ENCODE results near the gene HOXA9.

HOXA9 gene

DNA sequence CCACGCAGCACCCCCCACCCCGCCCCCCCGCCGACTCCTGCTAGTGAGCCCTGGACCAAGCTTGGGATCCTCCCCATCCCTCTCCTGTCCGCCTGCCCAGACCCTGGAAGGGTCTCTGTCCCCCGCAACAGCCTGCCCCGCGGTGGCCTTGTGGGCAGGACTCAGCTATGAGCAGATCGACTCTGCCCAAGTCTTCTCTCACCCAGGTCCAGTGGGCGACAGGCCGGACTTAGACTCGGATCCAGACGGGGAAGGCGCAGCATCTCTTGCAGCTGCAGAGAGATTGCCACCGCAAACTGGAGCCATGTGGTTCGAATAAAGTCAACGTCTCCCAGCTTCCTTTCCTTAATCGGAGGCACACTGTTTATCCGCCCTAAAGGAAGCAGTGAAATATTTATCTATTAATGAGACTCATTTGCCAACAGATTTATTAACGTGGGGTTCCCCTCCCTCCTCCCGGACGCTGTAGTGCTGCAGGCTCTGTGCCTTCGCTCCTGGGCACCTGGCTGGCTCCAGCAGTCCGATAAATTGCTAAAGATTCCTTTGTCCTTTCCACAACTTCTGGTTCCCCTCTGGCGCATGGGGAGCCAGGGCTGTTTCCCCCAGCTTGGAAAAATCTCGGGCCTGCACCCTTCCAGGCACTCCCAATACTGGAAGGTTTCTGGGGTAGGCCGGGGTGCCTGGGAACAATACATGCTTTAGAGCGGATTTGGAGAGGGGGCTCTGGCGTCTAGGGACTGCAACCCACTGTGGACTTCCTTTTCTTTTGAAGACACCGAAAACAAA lies 8.2 kb downstream of the HOXA9 start:
- Histone ChIP-seq H3K9me3 (ENCODE audit: control insufficient read depth in 1 of 2, low read length in 2 of 2) (no peaks in the 10 kb centered on the region), H3K27me3 (ENCODE audit: control insufficient read depth in 1 of 2, insufficient read depth in 2 of 2, low read length in 2 of 2) (peaks cover 88 to 90% of the 10 kb centered on the region in 2 donors), H3K4me1 (ENCODE audit: control insufficient read depth in 1 of 2, insufficient read depth in 2 of 2, low read length in 2 of 2) (peaks cover 10 to 21% of the 10 kb centered on the region in 2 donors), H3K4me3 (ENCODE audit: low read depth in 1 of 2, low read length in 2 of 2) (no peak overlapping the region), H3K27ac (ENCODE audit: low read depth, low read length) (no peak overlapping the region), H3K9ac (ENCODE audit: low read depth in 1 of 2, low read length in 2 of 2) (no peak overlapping the region), H3K36me3 (ENCODE audit: control insufficient read depth in 1 of 2, insufficient read depth in 2 of 2, low read length in 2 of 2) (no peaks in the 10 kb centered on the region)

DNA sequence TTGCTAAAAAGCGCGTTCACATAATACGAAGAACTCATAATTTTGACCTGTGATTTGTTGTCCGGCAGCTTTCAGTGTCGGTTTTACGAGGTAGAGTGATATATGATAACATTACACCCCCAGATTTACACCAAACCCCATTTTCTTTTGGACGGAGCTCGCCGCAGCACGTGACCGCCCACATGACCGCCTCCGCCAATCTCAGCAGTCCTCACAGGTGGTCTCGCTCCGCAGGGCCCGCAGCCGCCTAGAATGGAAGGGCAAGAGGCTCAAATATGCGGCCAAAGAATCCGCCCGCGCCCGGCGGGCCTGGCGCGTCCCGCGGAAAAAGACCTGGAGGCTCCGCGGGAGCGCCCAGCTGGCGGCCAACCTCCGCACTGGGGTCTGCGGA lies 8.8 kb downstream of the HOXA9 start, which contains the start of gene HOXA7:
TSS of gene HOXA7 (minus strand) at position 168 of the 391 bp plus-strand sequence. CDS start at position 38, 130 bp downstream.
- peak within 1 kb of the TSS; percentile 22 to 28 for H3K4me3 ChIP-seq (ENCODE audit: low read depth in 1 of 2, low read length in 2 of 2)
- peaks cover 14 to 27% of the 10 kb centered on the region in 2 donors for H3K4me1 ChIP-seq (ENCODE audit: control insufficient read depth in 1 of 2, insufficient read depth in 2 of 2, low read length in 2 of 2)
- peak within 1 kb of the TSS; percentile 56 for H3K27ac ChIP-seq (ENCODE audit: low read depth, low read length)

GRCh38 chr7:27155816-27156507 lies 9.4 kb downstream of the HOXA9 start:
- no peak overlapping the region for H3K9ac ChIP-seq (ENCODE audit: low read depth in 1 of 2, low read length in 2 of 2)
- H3K36me3 ChIP-seq (ENCODE audit: control insufficient read depth in 1 of 2, insufficient read depth in 2 of 2, low read length in 2 of 2) = no peaks in the 10 kb centered on the region
- peak overlapping the region; percentile 22 to 28 for H3K4me3 ChIP-seq (ENCODE audit: low read depth in 1 of 2, low read length in 2 of 2)
- peaks cover 94 to 96% of the 10 kb centered on the region in 2 donors for H3K27me3 ChIP-seq (ENCODE audit: control insufficient read depth in 1 of 2, insufficient read depth in 2 of 2, low read length in 2 of 2)
- H3K9me3 ChIP-seq (ENCODE audit: control insufficient read depth in 1 of 2, low read length in 2 of 2) = no peaks in the 10 kb centered on the region
- H3K27ac ChIP-seq (ENCODE audit: low read depth, low read length) = peak overlapping the region; percentile 56
- peaks cover 20 to 33% of the 10 kb centered on the region in 2 donors for H3K4me1 ChIP-seq (ENCODE audit: control insufficient read depth in 1 of 2, insufficient read depth in 2 of 2, low read length in 2 of 2)

More for the DNA sequence above, 8.8 kb downstream of the HOXA9 start, which contains the start of gene HOXA7:
- Histone ChIP-seq H3K27me3 (ENCODE audit: control insufficient read depth in 1 of 2, insufficient read depth in 2 of 2, low read length in 2 of 2) (peaks cover 88 to 91% of the 10 kb centered on the region in 2 donors), H3K36me3 (ENCODE audit: control insufficient read depth in 1 of 2, insufficient read depth in 2 of 2, low read length in 2 of 2) (no peaks in the 10 kb centered on the region), H3K9ac (ENCODE audit: low read depth in 1 of 2, low read length in 2 of 2) (no peak within 1 kb of the TSS), H3K9me3 (ENCODE audit: control insufficient read depth in 1 of 2, low read length in 2 of 2) (no peaks in the 10 kb centered on the region)

GRCh38 chr7:27154901-27155815 lies 10.2 kb downstream of the HOXA9 start:
- Histone ChIP-seq H3K27me3 (ENCODE audit: control insufficient read depth in 1 of 2, insufficient read depth in 2 of 2, low read length in 2 of 2) (peaks cover 94 to 98% of the 10 kb centered on the region in 2 donors), H3K27ac (ENCODE audit: low read depth, low read length) (no peak overlapping the region), H3K9me3 (ENCODE audit: control insufficient read depth in 1 of 2, low read length in 2 of 2) (no peaks in the 10 kb centered on the region), H3K4me1 (ENCODE audit: control insufficient read depth in 1 of 2, insufficient read depth in 2 of 2, low read length in 2 of 2) (peaks cover 25 to 35% of the 10 kb centered on the region in 2 donors), H3K4me3 (ENCODE audit: low read depth in 1 of 2, low read length in 2 of 2) (peak overlapping the region in 1 of 2 donors; percentile 16), H3K36me3 (ENCODE audit: control insufficient read depth in 1 of 2, insufficient read depth in 2 of 2, low read length in 2 of 2) (no peaks in the 10 kb centered on the region), H3K9ac (ENCODE audit: low read depth in 1 of 2, low read length in 2 of 2) (no peak overlapping the region)

GRCh38 chr7:27154369-27154768 lies 11.0 kb downstream of the HOXA9 start:
- H3K27me3 ChIP-seq (ENCODE audit: control insufficient read depth in 1 of 2, insufficient read depth in 2 of 2, low read length in 2 of 2) = peaks cover 90 to 97% of the 10 kb centered on the region in 2 donors
- H3K9ac ChIP-seq (ENCODE audit: low read depth in 1 of 2, low read length in 2 of 2) = no peak overlapping the region
- peaks cover 25 to 32% of the 10 kb centered on the region in 2 donors for H3K4me1 ChIP-seq (ENCODE audit: control insufficient read depth in 1 of 2, insufficient read depth in 2 of 2, low read length in 2 of 2)

GRCh38 chr7:27153526-27153925 lies 11.8 kb downstream of the HOXA9 start:
- no peak overlapping the region for H3K9ac ChIP-seq (ENCODE audit: low read depth in 1 of 2, low read length in 2 of 2)
- H3K27ac ChIP-seq (ENCODE audit: low read depth, low read length) = no peak overlapping the region
- no peaks in the 10 kb centered on the region for H3K36me3 ChIP-seq (ENCODE audit: control insufficient read depth in 1 of 2, insufficient read depth in 2 of 2, low read length in 2 of 2)
- peaks cover 25 to 34% of the 10 kb centered on the region in 2 donors for H3K4me1 ChIP-seq (ENCODE audit: control insufficient read depth in 1 of 2, insufficient read depth in 2 of 2, low read length in 2 of 2)
- H3K4me3 ChIP-seq (ENCODE audit: low read depth in 1 of 2, low read length in 2 of 2) = no peak overlapping the region
- peaks cover 90 to 97% of the 10 kb centered on the region in 2 donors for H3K27me3 ChIP-seq (ENCODE audit: control insufficient read depth in 1 of 2, insufficient read depth in 2 of 2, low read length in 2 of 2)
- H3K9me3 ChIP-seq (ENCODE audit: control insufficient read depth in 1 of 2, low read length in 2 of 2) = no peaks in the 10 kb centered on the region

More at GRCh38 chr7:27154369-27154768, 11.0 kb downstream of the HOXA9 start:
- H3K9me3 ChIP-seq (ENCODE audit: control insufficient read depth in 1 of 2, low read length in 2 of 2) = no peaks in the 10 kb centered on the region
- H3K4me3 ChIP-seq (ENCODE audit: low read depth in 1 of 2, low read length in 2 of 2) = no peak overlapping the region
- H3K36me3 ChIP-seq (ENCODE audit: control insufficient read depth in 1 of 2, insufficient read depth in 2 of 2, low read length in 2 of 2) = no peaks in the 10 kb centered on the region
- H3K27ac ChIP-seq (ENCODE audit: low read depth, low read length) = no peak overlapping the region

DNA sequence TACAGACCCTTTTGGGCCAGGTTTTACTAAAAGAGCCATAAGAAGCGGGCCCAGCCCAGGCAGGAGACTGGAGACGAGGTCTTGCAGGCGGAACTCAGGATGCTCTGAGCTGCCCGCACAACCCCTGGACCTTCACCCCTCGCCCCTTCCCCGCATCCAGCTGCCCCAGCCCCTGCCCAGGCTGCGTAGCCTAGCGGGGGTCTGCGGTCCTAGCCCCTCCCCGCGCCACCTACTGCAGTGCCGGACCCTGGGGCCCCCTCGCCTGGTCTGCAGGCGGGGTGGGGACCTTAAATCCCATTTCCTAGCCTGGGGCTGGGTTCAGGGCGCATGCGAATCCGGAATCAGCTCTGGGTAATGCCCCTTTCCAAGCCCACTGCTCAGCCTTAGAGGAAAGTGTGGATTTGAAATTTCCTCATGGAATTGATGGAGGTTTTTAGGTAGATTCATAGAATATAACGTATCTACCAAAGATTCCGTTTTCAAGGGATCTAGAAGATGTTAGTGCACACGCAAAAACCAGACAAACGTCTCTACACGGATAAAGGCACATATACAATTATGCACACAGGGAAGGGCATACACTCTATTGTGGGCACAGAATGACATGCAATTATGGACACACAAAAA lies 12.4 kb downstream of the HOXA9 start:
- H3K9ac ChIP-seq (ENCODE audit: low read depth in 1 of 2, low read length in 2 of 2) = no peak overlapping the region
- H3K4me3 ChIP-seq (ENCODE audit: low read depth in 1 of 2, low read length in 2 of 2) = peak overlapping the region in 1 of 2 donors; percentile 47
- no peaks in the 10 kb centered on the region for H3K36me3 ChIP-seq (ENCODE audit: control insufficient read depth in 1 of 2, insufficient read depth in 2 of 2, low read length in 2 of 2)
- H3K27me3 ChIP-seq (ENCODE audit: control insufficient read depth in 1 of 2, insufficient read depth in 2 of 2, low read length in 2 of 2) = peaks cover 91 to 97% of the 10 kb centered on the region in 2 donors
- H3K9me3 ChIP-seq (ENCODE audit: control insufficient read depth in 1 of 2, low read length in 2 of 2) = no peaks in the 10 kb centered on the region
- peak overlapping the region; percentile 10 for H3K27ac ChIP-seq (ENCODE audit: low read depth, low read length)
- H3K4me1 ChIP-seq (ENCODE audit: control insufficient read depth in 1 of 2, insufficient read depth in 2 of 2, low read length in 2 of 2) = peaks cover 29 to 40% of the 10 kb centered on the region in 2 donors

DNA sequence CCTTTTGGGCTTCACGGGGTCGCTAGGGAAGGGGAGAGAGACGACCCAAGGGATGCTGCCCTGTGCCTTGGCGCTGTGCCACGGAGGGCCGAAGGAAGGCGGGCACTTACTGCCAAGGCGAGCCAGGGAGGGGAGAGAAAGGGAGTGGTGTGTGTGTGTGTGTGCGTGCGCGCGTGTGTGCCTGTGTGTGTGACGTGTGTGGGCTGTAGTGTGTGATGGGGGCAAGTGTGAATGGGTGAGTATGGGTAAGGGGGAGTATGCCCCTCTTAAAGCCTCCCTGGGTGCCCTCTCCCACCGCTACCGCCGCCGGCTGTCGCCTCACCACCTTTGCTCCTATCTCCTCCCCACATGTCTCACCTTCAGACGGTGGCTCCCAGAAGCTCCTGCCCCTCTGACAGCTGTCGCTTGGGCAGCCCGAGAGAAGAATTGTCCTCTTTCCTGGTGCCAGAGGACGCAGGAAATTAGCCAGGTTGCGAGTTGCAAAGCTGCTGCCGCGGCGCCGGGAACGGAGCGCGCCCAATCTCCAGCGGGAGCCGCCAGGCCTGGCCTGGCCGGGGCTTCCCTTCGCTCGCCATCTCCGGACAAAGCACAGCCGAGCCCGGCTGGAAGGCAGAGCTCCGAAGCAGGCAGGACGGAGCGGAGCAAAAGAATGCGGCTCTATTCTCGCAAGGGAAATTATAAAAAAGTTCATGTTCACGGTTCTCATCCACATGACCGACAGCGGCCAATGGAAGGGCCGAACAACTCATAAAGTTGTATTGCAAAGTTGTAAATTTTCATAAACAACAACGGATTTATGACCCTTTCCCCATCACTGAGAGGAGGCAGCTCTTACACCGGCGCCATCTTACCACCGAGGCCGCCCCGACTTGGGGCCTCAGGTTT lies 13.2 kb downstream of the HOXA9 start, which contains the start of gene HOXA3:
TSS of gene HOXA3 (minus strand) at position 653 of the 885 bp plus-strand sequence. CDS start 41,943 bp downstream, outside the sequence.
- H3K36me3 ChIP-seq (ENCODE audit: control insufficient read depth in 1 of 2, insufficient read depth in 2 of 2, low read length in 2 of 2) = no peaks in the 10 kb centered on the region
- H3K27ac ChIP-seq (ENCODE audit: low read depth, low read length) = peak within 1 kb of the TSS; percentile 67
- peak within 1 kb of the TSS; percentile 47 to 60 for H3K4me3 ChIP-seq (ENCODE audit: low read depth in 1 of 2, low read length in 2 of 2)
- peaks cover 29 to 45% of the 10 kb centered on the region in 2 donors for H3K4me1 ChIP-seq (ENCODE audit: control insufficient read depth in 1 of 2, insufficient read depth in 2 of 2, low read length in 2 of 2)
- no peak within 1 kb of the TSS for H3K9ac ChIP-seq (ENCODE audit: low read depth in 1 of 2, low read length in 2 of 2)
- H3K9me3 ChIP-seq (ENCODE audit: control insufficient read depth in 1 of 2, low read length in 2 of 2) = no peaks in the 10 kb centered on the region
- H3K27me3 ChIP-seq (ENCODE audit: control insufficient read depth in 1 of 2, insufficient read depth in 2 of 2, low read length in 2 of 2) = peaks cover 91 to 95% of the 10 kb centered on the region in 2 donors

Measured in duodenal mucosa (tissue), 2 donors.